Muscle of back (tissue), 11 donors: ENCODE measurements around the gene ZNF469. TPM values are rescaled to one million over a fixed set of nuclear protein-coding genes. Genes with fewer than 3 reads are reported as not detected.
A peak's percentile ranks its signal among the peaks of the same experiment; 100 is the strongest.
"Not testable (repeated sequence)": the region's sequence is repeated elsewhere in the genome, so short reads cannot be mapped to it uniquely, and the experiment has no call there.

Experiments
- DNase-seq, 3 donors: peaks; one replicate each; pipeline versions ENCODE4 v3.0.0 to v3.0.0-alpha.2; 2013
- polyA plus RNA-seq, 10 donors: library from polyadenylated mRNA; unstranded; fragments of 120-200 nt; gene quantifications; one replicate each; pipeline ENCODE4 v1.2.1, GENCODE V29; 2013; ENCODE audit not compliant: insufficient read length in 10 of 10

Gene ZNF469
- polyA plus RNA-seq, 10 donors, result 4.0 to 9.9 (median 6.2) TPM

DNA sequence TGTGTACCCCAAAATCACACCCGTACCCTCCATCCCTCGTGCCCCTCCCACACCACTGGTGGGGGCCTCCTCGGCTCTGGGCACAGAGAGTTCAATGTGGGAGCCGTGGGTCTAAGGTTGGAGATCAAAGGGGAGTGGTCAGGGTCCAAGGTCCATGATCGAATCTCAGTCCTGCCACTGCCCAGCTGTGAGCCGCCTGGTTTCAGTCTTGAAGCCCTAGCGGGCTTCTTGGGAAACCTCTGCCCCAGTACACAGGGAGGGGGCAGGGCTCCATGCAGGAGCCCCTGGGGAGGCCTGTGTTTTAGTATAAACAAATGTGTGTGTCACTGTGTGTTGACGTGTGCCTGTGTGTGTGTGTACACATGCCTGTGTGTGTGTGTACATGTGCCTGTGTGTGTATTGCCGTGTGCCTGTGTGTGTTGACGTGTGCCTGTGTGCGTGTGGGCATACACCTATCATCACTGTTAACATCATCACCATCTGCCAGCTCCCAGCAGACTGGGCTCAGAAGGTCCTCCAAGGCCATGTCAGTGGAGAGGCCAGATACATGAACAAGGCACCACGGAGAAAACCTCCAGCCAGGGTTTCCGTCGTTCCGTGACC, 26.5 kb upstream of the ZNF469 start:
- DNase-seq, result no peak

DNA sequence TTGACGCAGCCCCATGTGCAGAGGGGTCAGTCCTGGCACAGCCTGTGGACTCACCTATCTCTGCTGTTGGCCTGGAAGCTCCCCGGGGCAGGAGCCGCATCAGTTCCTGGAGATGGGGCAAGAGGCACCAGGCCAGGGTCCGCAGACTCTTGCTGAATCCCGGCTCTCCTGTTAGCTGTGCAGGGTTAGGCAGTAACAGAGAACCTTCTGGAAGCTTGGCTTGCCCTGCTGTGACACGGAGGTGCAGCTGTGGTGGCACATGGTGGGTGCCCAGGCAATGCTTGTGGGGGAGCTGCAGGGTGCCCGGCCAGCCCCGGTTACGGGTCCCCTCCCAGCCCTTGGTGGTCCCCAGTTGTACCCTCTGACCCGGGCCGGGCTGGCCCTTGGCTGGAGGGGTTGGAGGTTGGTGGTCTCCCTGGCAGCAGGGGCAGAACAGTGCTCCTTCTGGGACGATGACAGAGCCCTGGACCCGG, 26.0 kb upstream of the ZNF469 start:
- DNase-seq, result no peak

DNA sequence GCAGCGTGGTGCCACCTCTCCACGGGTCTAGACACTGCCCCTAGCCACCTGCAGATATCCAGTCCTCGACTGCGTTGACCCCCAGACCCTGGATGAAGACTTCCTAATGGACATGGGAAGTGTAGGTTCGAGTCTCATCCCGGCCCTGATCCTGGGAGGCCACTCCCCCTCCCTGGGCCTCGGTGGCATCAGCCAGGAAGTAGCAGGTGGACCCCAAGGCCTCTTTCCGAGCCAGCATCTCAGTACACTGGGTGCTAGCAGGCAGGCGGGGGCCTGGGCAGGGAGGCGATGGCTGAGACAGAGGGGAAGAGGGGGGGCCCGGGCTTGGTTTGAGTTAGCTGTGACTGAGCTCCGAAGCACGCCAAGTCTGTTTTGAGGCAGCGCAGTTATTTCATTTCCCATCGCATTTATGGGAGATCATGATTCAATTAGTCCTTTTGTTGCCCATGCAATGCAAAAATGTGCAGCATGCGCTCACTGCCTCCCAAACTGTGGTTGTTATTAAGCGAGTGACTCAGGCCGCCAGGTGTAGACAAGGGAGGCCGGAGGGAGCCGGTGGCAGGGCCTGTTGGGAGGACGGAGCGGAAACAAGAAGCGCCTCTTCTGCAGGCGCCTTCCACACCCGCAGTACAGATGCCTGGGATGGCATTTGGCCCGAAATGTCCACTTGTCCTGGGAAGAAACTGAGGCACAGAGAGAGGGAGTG, 25.3 kb upstream of the ZNF469 start:
- peak in 1 of 3 donors; percentile 71 for DNase-seq

DNA sequence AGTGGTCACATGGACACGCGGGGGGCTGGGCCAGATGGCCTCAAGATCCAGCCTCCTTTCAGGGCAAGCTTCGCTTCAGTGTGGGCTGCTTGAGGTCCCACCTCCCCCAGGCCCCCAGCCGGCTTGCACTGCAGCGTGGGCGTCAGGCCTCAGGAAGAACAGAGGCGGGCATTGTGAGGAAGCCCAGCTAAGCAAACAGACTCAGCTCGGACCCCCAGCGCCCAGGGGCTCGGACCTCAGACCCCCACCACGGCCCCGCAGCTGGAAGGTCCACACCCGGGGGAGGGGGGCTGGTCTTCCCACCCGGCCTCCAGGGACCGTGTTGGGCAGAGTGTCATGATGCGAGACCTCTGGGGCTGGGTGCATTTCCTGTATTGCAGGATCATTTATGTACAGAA, 24.7 kb upstream of the ZNF469 start:
- no peak for DNase-seq

DNA sequence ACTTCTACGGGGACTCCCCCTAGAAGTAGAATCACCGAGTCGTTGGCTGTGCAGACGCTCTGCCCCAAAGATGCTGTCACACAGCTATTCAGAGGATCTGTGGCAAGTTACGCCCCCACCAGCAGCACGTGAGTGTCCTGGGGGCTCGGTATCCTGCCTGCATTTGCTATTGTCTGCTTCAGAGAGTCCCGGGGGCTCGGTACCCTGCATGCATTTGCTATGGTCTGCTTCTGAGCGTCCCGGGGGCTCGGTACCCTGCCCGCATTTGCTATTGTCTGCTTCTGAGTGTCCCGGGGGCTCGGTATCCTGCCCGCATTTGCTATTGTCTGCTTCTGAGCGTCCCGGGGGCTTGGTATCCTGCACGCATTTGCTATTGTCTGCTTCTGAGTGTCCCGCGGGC, 23.8 kb upstream of the ZNF469 start:
- no peak for DNase-seq

DNA sequence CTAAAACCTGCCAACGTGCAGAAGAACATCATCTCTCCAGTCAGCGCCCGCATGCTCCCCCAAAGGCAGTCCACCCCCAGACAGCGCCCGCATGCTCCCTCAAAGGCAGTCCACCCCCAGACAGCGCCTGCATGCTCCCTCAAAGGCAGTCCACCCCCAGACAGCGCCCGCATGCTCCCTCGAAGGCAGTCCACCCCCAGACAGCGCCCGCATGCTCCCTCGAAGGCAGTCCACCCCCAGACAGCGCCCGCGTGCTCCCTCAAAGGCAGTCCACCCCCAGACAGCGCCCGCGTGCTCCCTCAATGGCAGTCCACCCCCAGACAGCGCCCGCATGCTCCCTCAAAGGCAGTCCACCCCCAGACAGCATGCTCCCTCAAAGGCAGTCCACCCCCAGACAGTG, 22.4 kb upstream of the ZNF469 start:
- not testable (repeated sequence) for DNase-seq

DNA sequence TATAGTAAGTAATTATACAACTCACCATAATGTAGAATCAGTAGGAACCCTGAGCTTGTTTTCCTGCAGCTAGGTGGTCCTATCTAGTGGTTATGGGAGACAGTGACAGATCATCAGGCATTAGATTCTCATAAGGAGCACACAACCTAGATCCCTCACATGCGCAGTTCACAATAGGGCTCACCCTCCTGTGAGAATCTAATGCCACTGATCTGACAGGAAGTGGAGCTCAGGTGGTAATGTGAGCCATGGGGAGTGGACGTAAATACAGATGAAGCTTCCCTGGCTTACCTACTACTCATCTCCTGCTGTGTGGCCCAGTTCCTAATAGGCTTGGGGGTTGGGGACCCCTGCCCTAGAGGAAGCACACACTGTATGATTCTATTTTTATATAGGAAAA, 21.8 kb upstream of the ZNF469 start:
- no peak for DNase-seq

DNA sequence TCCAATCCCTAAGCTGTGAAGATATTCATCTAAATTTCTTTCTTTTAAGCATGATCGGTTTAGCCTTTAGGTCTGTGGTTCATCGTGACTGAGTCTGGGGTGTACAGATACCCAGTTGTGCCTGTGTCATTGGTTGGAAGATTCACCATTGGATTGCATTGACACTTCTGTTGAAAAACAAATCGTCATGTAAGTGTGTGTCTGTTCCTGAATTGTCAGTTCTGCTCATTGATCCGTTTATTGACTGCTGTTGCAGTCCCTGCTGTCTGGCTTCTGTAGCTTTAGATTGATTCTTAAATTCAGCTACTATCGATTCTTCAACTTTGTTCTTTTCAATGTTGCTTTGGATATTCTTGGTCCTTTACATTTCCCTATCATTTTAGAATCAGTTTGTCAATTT, 21.0 kb upstream of the ZNF469 start:
- DNase-seq, result no peak

DNA sequence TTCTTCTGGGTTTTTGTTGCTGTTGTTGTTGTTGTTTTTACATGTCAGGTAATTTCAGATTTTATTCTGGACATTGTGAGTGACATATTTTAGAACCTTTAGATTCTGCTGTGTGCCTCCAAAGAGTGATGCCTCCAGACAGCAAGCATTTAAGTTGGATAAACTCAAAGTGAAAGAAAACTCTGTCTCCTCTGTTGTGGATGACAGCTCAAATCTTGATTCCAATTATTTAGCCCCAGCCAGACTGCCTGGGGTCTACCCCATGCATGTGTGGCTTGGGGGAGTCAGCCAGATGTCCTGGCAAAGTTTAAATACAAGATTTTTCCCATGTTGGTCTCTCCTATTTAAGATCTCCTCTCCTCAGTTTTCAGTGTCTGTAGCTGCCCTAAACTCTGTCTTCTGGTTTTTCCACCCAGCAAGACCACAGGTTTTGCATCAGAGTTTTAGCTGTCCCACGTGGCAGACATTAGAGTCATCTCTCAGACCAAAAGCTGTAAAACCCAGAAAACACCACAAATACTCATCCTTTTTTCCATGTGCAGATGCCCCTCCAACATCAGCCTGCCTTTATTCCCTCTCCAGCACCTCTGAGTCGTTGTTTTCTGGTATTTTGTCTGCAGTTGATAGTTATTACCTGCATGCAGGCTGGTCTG, 19.4 kb upstream of the ZNF469 start:
- DNase-seq, result no peak

DNA sequence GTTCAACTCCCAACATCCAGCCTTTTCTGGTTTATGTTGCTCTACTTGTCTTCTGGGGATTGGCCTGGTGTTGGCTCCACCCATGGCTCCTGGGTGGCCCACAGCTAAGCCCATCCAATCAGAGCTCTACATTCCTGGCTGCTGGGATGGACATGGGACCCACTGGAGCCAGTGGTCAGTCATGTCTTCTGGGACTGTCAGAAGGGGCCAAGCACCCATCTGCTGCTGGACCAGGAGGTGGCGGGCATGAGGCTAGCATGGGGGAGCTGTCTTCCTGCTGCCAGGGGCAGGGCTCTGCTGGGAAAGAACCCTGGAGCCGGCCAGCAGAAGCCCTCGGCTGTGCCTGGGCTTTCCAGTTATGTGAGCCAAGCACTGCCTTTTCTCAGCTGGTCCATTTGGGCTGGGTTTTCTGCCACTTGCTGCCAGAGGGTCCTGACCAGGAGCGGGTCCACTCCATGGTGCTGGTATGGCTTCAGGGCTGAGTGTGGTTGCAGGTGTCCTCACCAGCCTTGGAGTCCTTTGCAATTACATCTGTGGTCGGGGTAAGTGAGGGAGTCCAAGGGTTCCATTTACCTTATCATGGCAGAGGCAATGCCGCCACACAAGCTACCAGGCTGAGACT, 17.4 kb upstream of the ZNF469 start:
- no peak for DNase-seq

DNA sequence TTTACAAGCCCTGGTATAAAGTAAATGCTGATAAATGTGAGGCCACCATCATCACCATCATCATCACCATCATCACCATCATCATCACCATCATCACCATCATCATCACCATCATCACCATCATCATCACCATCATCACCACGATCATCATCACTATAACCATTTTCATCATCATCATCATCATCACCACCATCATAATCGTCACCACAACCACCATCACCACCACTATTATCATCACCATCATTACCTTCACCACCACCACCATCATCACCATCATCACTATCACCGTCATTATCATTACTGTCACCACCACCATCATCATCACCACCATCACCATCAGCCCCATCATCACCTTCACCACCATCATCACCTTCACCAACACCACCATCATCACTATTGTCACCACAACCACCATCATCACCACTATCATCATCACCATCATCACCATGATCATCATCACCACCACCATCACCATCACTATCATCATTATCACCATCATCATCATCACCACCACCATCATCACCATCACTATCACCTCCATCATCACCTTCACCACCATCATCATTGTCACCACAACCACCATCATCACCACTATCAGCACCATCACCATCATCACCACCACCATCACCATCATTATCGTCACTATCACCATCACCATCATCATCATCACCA, 16.6 kb upstream of the ZNF469 start:
- no peak for DNase-seq

DNA sequence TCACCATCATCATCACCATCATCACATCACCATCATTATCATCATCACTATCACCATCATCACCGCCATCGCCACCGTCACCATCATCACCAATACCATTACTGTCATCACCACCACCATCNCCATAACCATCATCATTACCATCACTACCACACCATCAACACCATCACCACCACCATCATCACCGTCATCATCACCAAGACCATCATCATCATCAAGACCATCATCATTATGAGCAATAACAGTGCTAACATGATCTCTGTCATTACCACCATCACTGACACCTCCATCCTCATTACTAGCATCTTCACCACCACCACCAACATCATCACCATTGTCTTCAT, 16.1 kb upstream of the ZNF469 start:
- DNase-seq, result no peak

DNA sequence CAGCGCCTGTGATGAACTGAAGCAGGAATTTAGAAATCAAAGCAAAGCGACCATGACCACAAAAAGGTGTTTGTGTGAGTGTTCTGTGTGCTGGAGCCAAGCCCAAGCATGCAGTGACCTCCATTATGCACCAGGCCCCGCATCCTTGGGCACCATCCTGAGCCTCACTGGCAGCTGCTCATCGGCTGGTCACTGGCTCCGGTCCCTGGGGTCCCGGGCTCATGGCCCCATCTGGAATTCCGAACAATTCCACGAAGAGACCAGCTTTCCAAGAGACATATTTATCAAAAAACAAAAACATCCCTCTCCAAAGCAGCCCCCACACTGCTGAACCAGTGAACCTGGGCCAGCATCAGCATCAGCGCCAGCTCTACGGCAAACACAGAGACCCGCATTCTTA, 15.2 kb upstream of the ZNF469 start:
- no peak for DNase-seq

DNA sequence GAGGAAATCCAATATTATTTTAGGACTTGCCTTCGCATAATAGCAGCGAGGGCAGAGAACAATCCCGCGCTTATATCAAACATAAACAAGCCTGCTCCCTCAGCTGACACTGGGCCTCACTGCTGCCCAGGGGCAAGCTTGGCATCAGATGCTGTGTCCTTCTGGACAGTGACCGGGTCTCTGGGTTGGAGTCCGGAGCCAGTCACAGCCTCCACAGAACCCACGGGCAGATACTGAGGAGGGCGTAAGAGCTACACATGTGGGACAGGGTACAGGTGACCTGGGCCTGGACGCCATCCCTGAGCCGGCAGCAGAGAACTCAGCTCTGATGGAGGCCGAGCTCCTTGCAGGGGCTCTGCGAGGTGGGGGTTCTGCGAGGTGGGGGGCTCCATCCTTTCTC, 14.7 kb upstream of the ZNF469 start:
- no peak for DNase-seq

DNA sequence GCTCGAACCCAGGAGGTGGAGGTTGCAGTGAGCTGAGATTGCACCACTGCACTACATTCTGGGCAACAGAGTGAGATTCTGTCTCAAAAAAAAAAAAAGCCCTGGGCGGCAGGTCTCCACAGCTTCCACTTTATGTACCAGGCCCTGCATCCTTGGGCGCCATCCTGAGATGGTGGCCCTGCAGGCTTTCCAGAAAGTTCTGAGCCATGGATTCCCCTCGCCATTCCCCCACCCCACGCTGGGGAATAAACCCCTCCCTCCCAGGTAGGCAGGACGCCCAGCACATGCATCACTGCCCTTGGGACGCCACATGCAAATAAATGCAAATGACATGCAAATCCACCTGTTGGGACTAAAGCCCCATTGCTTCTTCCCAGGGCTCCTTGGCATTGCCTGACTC, 13.8 kb upstream of the ZNF469 start:
- DNase-seq, result no peak

DNA sequence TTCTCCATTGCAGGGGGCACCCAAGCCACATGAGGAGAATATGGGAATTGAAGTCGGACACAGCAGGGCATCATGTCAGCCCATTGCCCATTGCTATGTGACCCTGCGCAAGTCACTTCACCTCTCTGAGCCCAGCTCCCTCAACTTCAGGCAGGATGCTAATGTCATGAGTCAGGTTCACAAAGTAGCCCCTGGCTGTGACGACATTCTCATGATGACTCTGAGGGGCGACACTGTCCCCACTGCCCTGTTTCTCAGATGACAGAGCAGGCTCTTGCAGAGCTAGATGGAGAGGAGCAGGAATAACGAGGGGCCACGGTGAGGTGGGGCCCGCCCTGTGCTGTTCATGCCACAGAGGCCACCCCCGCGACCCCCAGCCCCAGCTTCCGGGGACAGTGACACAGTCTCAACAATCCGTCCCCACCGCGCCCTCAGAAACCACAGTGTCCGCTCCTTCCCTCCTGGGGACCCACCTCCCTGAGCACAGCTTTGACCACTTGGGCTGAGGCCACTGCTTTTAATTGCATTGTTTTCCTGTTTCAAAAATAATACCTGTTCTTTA, 13.2 kb upstream of the ZNF469 start:
- no peak for DNase-seq

DNA sequence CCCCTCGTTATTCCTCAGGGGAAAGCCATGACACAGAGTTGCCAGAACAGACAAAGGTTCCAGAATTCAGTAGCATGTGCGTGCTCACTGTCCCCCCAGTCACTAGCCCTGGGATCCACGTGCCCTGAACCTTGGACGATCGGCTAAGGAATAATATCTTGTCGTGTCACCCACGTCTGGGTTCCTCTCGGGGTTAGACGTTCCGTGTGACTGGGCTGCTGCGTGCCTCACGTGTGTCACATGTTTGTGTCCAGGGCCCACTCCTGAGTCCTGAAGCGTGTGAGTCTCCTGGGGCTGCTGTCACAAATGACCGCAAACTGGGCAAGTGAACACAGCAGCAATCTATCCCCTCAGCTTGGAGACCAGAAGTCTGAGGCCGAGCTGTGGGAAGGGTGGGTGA, 12.4 kb upstream of the ZNF469 start:
- DNase-seq, result no peak

DNA sequence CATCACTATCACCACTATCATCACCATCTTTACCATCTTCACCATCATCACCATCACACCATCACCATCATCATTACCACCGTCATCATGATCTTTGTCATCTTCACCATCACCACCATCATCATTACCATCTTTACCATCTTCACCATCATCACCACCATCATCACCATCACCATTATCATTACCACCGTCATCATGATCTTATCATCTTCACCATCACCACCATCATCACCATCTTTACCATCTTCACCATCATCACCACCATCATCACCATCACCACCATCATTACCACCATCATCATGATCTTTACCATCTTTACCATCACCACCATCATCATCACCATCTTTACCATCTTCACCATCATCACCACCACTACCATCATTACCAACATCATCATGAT, 10.2 kb upstream of the ZNF469 start:
- DNase-seq, result no peak

DNA sequence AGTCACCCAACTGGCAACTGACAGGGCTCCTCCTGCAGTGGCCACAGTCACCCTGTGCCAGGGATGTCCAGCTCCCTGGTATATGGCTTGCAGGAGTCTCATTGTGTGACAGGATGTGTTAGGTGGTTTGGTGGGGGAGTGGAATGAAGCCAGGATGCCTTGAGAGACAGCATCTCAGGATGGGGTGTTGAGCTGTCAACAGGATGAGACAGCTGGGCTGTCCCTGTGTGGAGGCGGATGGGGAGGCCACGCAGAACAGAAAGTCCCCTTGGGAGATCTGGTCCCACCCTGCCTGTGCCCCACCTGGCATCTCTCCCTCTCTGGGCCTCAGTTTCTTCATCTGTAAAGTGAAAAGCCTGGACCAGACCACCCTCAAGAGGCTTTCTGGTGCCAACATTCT, 9.5 kb upstream of the ZNF469 start:
- no peak for DNase-seq

DNA sequence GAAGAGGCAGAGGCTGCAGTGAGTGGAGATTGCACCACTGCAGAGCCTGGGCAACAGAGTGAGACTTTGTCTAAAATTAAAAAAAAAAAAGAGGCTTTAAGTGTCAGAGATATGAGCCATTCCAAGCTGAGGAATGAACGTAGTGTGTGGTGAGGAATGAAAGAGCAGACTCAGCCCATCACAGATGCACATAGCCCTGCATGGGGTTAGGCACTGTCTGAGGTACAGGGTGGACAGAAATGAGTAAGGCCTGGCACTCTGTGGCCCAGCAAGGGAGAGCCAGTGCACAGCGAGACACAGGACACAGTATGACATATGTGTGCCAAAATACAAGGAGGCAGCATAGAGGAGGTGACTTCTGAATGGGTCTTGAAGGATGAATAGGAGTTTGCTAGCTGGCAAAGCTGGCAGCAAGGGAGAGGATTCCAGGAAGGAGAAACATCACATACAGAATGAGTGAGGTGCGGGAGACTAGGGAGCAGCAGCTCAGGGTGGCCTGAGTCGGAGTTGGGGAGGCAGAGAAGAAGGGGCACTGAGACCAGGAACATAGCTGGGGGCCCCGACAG, 8.7 kb upstream of the ZNF469 start:
- DNase-seq, result no peak

DNA sequence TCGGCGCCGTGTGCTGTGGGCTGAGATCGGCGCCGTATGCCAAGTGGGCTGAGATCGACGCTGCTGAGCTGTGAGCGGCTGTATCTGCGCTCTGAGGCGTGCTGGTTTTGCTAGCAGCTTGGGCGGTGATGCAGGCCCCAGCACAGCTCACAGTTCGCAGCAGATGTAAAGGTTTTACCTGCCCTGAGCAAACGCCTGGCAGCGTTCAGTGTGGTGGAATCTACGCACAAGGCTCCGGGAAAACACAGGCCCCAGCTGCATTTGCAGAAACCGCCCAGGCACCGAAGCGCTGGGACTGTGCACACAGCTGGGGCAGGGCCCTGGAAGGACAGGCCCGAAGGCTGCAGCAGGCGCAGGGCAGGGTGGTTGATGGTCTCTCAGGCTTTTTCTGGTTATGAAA, 8.0 kb upstream of the ZNF469 start:
- DNase-seq, result no peak
